ENCODE measurements around the gene INHBB. TPM values are rescaled to one million over a fixed set of nuclear protein-coding genes. Genes with fewer than 3 reads are reported as not detected.

Gene INHBB
- total RNA-seq, 1 experiment from 2014 or later: 0.27 TPM

DNA sequence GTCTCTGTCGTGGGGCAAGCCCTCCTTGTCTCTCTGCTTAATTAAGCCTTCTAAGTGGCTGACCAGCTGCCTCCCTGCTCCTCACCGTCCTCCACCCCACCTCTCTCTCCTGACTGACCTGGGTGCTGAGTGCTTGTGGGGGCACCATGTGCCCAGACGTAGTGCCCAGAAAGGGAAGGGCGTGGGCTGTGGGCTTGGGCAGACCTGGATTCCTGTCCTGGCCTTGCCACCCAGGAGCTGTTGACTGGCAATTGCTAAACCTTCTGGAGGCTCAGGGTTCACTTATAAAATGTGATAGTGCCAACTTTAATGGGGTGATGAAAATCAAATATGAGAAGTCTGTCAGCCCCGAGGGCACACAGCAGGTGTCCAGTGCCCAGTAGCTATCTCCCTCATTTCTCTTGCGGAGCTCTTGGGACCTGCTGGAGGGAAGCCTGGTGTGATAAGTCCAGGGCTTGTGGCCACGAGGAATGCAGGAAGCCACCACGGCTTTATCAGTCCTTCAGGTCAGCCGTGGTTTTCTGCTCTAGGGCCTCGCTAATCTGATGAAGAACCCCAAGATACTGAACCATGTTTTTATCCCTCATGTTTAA is 22.0 kb upstream of the INHBB start:
- no peak overlapping the region for H3K4me2 ChIP-seq (ENCODE audit: low read length)
- POLR2A ChIA-PET: no interaction called here

DNA sequence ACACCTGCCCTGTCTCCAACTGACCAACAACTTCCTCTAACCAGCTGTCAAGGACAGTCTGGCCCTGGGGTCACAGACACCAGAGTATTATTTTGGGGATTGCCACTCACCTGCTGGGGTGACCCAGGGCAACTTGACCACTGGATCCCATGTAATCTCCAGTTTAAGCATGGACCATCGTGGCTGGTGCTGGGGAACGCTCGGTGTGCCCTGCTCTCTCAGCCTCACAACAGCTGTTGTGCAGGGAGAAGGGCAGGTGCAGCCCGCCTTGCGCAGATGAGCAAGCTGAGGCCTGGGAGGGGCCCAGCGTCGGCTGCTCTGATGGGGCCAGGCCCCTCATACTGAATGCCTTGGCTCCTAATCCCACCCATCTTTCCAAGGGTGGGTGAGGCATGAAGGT is 21.0 kb upstream of the INHBB start:
- Histone ChIP-seq H3K4me3 (replicated peaks in 1 of 2; ENCODE audit: low read depth in 1 of 2, low read length in 2 of 2) (no peak overlapping the region), H2AFZ (ENCODE audit: low read depth, low read length, poor library complexity, severe bottlenecking) (no peak overlapping the region), H3K9me3 (ENCODE audit: control insufficient read depth in 1 of 2, insufficient read depth in 1 of 2, low read depth in 1 of 2, low read length in 2 of 2) (no peaks in the 10 kb centered on the region), H3K9me2 (ENCODE audit: insufficient read depth) (no peaks in the 10 kb centered on the region), H3K27me3 (ENCODE audit: insufficient read depth, low read length) (no peaks in the 10 kb centered on the region), H3K9ac (ENCODE audit: low read length) (no peak overlapping the region), H3K79me2 (ENCODE audit: insufficient read depth, low read length) (no peaks in the 10 kb centered on the region), H3K4me2 (ENCODE audit: low read length) (no peak overlapping the region), H3K4me1 (ENCODE audit: control insufficient read depth in 1 of 2, insufficient read depth in 2 of 2, low read length in 2 of 2) (no peaks in the 10 kb centered on the region), H3K27ac (ENCODE audit: low read depth, low read length) (no peak overlapping the region), H4K20me1 (ENCODE audit: insufficient read depth) (no peaks in the 10 kb centered on the region), H3K36me3 (ENCODE audit: control insufficient read depth in 1 of 2, insufficient read depth in 2 of 2, low read length in 2 of 2) (no peaks in the 10 kb centered on the region)
- BruUV-seq (replicated peaks): no TSS peak
- intact Hi-C loops (cut with micrococcal nuclease): no loop called here
- no peak for DNase-seq (ENCODE audit: low read depth, low spot score)
- ChIA-PET CTCF (no interaction called here), POLR2A (no interaction called here), RAD21 (ENCODE audit: low non-redundant PET in 1 of 2, low total read pairs in 2 of 2, uncharacterized antibody in 2 of 2, unreplicated experiment in 2 of 2) (interaction anchor here in 1 of 2 experiments (0.7 kb wide), 1 partner anchor 18 kb away, joined by 3 read pairs; no protein-coding TSS in a partner anchor)
- ATAC-seq: no peak
- no peak for TF ChIP-seq JUND (IDR thresholded peaks at IDR 0.05)
- no peak for TF ChIP-seq FOSL1 (IDR thresholded peaks at IDR 0.05; ENCODE audit: low read depth)
- no peak for TF ChIP-seq CEBPB (IDR thresholded peaks at IDR 0.05; ENCODE audit: low read depth)
- no peak for TF ChIP-seq REST (IDR thresholded peaks at IDR 0.05; ENCODE audit: low read depth)
- TF ChIP-seq, protein P1, sequence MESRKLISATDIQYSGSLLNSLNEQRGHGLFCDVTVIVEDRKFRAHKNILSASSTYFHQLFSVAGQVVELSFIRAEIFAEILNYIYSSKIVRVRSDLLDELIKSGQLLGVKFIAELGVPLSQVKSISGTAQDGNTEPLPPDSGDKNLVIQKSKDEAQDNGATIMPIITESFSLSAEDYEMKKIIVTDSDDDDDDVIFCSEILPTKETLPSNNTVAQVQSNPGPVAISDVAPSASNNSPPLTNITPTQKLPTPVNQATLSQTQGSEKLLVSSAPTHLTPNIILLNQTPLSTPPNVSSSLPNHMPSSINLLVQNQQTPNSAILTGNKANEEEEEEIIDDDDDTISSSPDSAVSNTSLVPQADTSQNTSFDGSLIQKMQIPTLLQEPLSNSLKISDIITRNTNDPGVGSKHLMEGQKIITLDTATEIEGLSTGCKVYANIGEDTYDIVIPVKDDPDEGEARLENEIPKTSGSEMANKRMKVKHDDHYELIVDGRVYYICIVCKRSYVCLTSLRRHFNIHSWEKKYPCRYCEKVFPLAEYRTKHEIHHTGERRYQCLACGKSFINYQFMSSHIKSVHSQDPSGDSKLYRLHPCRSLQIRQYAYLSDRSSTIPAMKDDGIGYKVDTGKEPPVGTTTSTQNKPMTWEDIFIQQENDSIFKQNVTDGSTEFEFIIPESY (IDR thresholded peaks at IDR 0.05; ENCODE audit: extremely low read depth, insufficient replicate concordance, low read length): no peak
- TF ChIP-seq EGR1 (IDR thresholded peaks at IDR 0.05; ENCODE audit: low read depth): no peak
- TF ChIP-seq EZH2phosphoT487 (IDR thresholded peaks at IDR 0.05; ENCODE audit: borderline replicate concordance): no peak
- no peak for TF ChIP-seq SP1 (IDR thresholded peaks at IDR 0.05; ENCODE audit: low read depth)
- TF ChIP-seq ZNF274 (IDR thresholded peaks at IDR 0.05; ENCODE audit: low read depth, low read length): no peak
- no peak for TF ChIP-seq POLR2AphosphoS5 (IDR thresholded peaks at IDR 0.05; ENCODE audit: low read depth, low read length)
- no peak for TF ChIP-seq SRF (IDR thresholded peaks at IDR 0.05; ENCODE audit: low read depth)

More for the DNA sequence above, 22.0 kb upstream of the INHBB start:
- Histone ChIP-seq H4K20me1 (ENCODE audit: insufficient read depth) (no peaks in the 10 kb centered on the region), H3K4me3 (replicated peaks in 1 of 2; ENCODE audit: low read depth in 1 of 2, low read length in 2 of 2) (no peak overlapping the region), H3K9me3 (ENCODE audit: control insufficient read depth in 1 of 2, insufficient read depth in 1 of 2, low read depth in 1 of 2, low read length in 2 of 2) (no peaks in the 10 kb centered on the region), H3K27me3 (ENCODE audit: insufficient read depth, low read length) (no peaks in the 10 kb centered on the region), H2AFZ (ENCODE audit: low read depth, low read length, poor library complexity, severe bottlenecking) (no peak overlapping the region), H3K27ac (ENCODE audit: low read depth, low read length) (no peak overlapping the region), H3K79me2 (ENCODE audit: insufficient read depth, low read length) (no peaks in the 10 kb centered on the region), H3K9me2 (ENCODE audit: insufficient read depth) (no peaks in the 10 kb centered on the region), H3K9ac (ENCODE audit: low read length) (no peak overlapping the region), H3K36me3 (ENCODE audit: control insufficient read depth in 1 of 2, insufficient read depth in 2 of 2, low read length in 2 of 2) (no peaks in the 10 kb centered on the region), H3K4me1 (ENCODE audit: control insufficient read depth in 1 of 2, insufficient read depth in 2 of 2, low read length in 2 of 2) (peaks cover 2 to 6% of the 10 kb centered on the region in 2 experiments; a peak in 3 of 4 replicates)
- RAD21 ChIA-PET (ENCODE audit: low non-redundant PET in 1 of 2, low total read pairs in 2 of 2, uncharacterized antibody in 2 of 2, unreplicated experiment in 2 of 2): no interaction called here
- ATAC-seq (no peak), DNase-seq (ENCODE audit: low read depth, low spot score) (no peak)
- CTCF ChIA-PET: no interaction called here
- no peak for TF ChIP-seq SRF (IDR thresholded peaks at IDR 0.05; ENCODE audit: low read depth)
- no peak for TF ChIP-seq ZNF274 (IDR thresholded peaks at IDR 0.05; ENCODE audit: low read depth, low read length)
- no peak for TF ChIP-seq POLR2AphosphoS5 (IDR thresholded peaks at IDR 0.05; ENCODE audit: low read depth, low read length)
- no peak for TF ChIP-seq FOSL1 (IDR thresholded peaks at IDR 0.05; ENCODE audit: low read depth)
- TF ChIP-seq SP1 (IDR thresholded peaks at IDR 0.05; ENCODE audit: low read depth): no peak
- intact Hi-C loops (cut with micrococcal nuclease): no loop called here
- BruUV-seq (replicated peaks): no TSS peak

Measured in HCT116 (cell line).